Lower leg skin (tissue), 4 donors: Measurements from ENCODE around the gene SOX6. TPM values are rescaled to one million over a fixed set of nuclear protein-coding genes. Genes with fewer than 3 reads are reported as not detected.
"Not testable (repeated sequence)": the region's sequence is repeated elsewhere in the genome, so short reads cannot be mapped to it uniquely, and the experiment has no call there.

ENCODE experiments used
- DNase-seq, 2 donors: peaks; one replicate each; pipeline ENCODE4 v3.0.0-alpha.2; 2019; ENCODE audit warnings: low spot score in 2 of 2
- H3K4me3 ChIP-seq: fragments of 200-600 bp; sonication (generic); 2 replicates; pipeline ENCODE4 v1.5.1; 2017; ENCODE audit warnings: mild to moderate bottlenecking, low read depth; ENCODE audit not compliant: poor library complexity, severe bottlenecking
- CTCF ChIP-seq, 3 donors: fragments of 450-650 bp; IDR thresholded peaks; one replicate each; pipeline ENCODE4 v1.5.1; 2016; ENCODE audit warnings: antibody characterized with exemption in 3 of 3, mild to moderate bottlenecking in 3 of 3, moderate library complexity in 2 of 3
- POLR2A ChIP-seq, 2 donors: fragments of 450-650 bp; IDR thresholded peaks; one replicate each; pipeline ENCODE4 v1.6.1; 2016 to 2017; ENCODE audit warnings: antibody characterized with exemption in 2 of 2, mild to moderate bottlenecking in 1 of 2, moderate library complexity in 1 of 2
- WGBS, 2 donors: methylation state at CpG; one replicate each; pipeline ENCODE4 v1.1.5; 2018; 5-methylcytosine and 5-hydroxymethylcytosine counted together
- intact Hi-C: fragments of 100-400 bp; cut with DNase I; formaldehyde crosslinking; loops from one replicate; pipeline ENCODE4 v1.15.0; 2023; ENCODE audit warnings: low total_unique reads
- total RNA-seq, 4 donors: library from RNA; depleted of rRNA; stranded (reverse); fragments of >200 nt; gene quantifications; one replicate each; pipeline ENCODE4 v1.1.0, GENCODE V29; 2016

The SOX6 gene
- total RNA-seq, 4 donors from 2014 or later: 11.2 to 31.8 (median 11.6) TPM

GRCh38 chr11:16082095-16083055 lies 274.0 kb downstream of the SOX6 start:
- intact Hi-C loops: no loop called here
- WGBS, 2 donors: 90% methylated on average over 2 of the region's 2 CpGs

GRCh38 chr11:16081382-16082094 lies 274.8 kb downstream of the SOX6 start:
- WGBS, 2 donors: 58 to 67% methylated on average over 5 of the region's 5 CpGs
- no peak for TF ChIP-seq CTCF (IDR thresholded peaks at IDR 0.05)
- no peak for TF ChIP-seq POLR2A (IDR thresholded peaks at IDR 0.05)
- no peak overlapping the region for H3K4me3 ChIP-seq
- DNase-seq: no peak
- intact Hi-C loops: no loop called here

More at GRCh38 chr11:16082095-16083055, 274.0 kb downstream of the SOX6 start:
- DNase-seq: no peak
- no peak overlapping the region for H3K4me3 ChIP-seq
- no peak for TF ChIP-seq POLR2A (IDR thresholded peaks at IDR 0.05)
- no peak for TF ChIP-seq CTCF (IDR thresholded peaks at IDR 0.05)

GRCh38 chr11:16080688-16081381 lies 275.5 kb downstream of the SOX6 start:
- TF ChIP-seq CTCF (IDR thresholded peaks at IDR 0.05) (no peak), POLR2A (IDR thresholded peaks at IDR 0.05) (no peak)
- WGBS, 2 donors: 89 to 91% methylated on average over 4 of the region's 4 CpGs
- no peak for DNase-seq
- no peak overlapping the region for H3K4me3 ChIP-seq
- intact Hi-C loops: no loop called here

DNA sequence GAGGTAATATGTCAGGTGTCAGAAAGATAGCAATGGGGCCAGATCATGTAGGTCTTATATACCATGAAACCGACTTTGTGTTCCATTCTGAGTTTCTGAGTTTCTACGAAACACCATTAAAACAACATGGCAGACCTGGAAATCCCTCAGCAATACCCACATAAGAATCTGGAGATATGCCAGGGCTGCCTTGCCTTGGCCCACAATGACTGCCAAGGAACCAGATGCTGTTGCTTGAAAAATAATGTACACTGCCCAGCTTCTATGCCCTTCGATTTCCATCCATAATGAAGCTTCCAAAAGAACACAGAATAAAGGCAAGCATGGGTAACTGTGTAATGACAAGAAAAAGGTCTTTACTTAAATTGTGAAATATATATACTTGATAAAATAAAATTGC lies 277.4 kb downstream of the SOX6 start:
- 98% methylated on average over 3 of the region's 3 CpGs for WGBS, 2 donors
- TF ChIP-seq CTCF (IDR thresholded peaks at IDR 0.05) (no peak), POLR2A (IDR thresholded peaks at IDR 0.05) (no peak)
- intact Hi-C loops: no loop called here
- no peak overlapping the region for H3K4me3 ChIP-seq
- no peak for DNase-seq

DNA sequence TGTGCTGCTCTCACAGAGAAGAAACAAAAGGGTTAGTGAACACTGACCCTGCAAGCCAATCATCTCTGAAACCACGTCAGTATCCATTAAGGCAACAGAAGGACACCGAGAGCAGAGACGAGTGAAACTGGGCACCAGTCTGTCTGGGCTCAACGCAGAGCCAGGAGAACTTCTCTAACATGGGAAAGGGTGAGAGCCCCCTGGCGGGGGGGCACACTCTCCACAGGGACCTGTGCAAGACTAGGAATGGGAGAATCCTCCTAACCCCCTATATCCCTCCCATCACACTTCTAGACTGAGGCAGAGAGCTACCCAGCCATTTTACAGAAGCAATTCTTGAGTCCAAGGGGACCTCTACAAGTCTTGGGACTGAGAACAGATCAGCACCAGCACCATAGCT lies 285.8 kb downstream of the SOX6 start:
- TF ChIP-seq POLR2A (IDR thresholded peaks at IDR 0.05) (no peak), CTCF (IDR thresholded peaks at IDR 0.05) (no peak)
- no peak overlapping the region for H3K4me3 ChIP-seq
- DNase-seq: no peak
- intact Hi-C loops: no loop called here
- 77 to 80% methylated on average over 5 of the region's 5 CpGs for WGBS, 2 donors

GRCh38 chr11:16067268-16067667 lies 289.1 kb downstream of the SOX6 start:
- H3K4me3 ChIP-seq, DNase-seq, intact Hi-C loops: not testable (repeated sequence)
- 80 to 92% methylated on average over 3 of the region's 3 CpGs for WGBS, 2 donors
